Stimulated activated CD4-positive, alpha-beta T cell treated with anti-CD3 and anti-CD28 coated beads, Interleukin-2, amount 100 ng/mL, for 4 hours (primary cell): ENCODE measurements around the gene SCG5.

Experiments used
- DNase-seq: peaks from one replicate; pipeline ENCODE4 v3.0.0-alpha.2; 2020; ENCODE audit warnings: low read depth

The SCG5 gene

DNA sequence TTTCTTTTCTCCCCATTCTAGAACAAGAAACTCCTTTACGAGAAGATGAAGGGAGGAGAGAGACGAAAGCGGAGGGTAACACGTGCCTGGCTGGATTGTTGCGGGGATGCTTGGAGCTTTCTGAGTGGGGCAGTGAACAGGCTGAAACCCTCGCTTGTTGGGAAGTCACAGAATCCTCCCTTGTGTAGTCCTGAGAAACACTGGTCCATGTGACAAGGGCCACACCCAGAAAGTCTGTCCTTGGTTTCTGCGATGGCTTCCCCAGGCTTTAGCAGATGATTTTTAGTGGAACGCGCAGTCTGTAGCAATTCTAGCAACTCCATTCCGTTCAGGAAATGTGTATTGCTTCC, 50.2 kb downstream of the SCG5 start:
- DNase-seq, result no peak

DNA sequence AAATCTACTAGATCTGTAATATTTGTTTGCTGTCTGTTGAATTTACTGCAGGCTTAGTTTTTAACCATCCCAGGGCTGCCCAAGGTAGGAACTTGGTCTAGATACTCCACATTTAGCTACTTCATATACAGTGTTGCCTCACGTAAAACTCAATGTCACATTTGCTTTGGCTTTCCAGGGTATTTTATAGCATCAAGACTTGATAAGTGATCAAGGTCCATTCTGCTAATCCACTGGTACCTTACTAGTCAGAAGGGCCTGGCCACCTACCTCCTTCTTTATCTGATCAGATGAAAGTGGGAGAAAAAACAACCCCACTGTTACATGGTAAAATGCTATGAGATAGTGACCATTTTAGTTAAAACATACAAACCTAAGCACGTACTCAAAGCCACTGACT, 50.8 kb downstream of the SCG5 start:
- no peak for DNase-seq

GRCh38 chr15:32694222-32694983, 52.9 kb downstream of the SCG5 start:
- no peak for DNase-seq

GRCh38 chr15:32698773-32699390, 57.4 kb downstream of the SCG5 start:
- DNase-seq, result no peak

- no peak for DNase-seq
Measured at GRCh38 chr15:32700501-32701150, 59.1 kb downstream of the SCG5 start.

DNA sequence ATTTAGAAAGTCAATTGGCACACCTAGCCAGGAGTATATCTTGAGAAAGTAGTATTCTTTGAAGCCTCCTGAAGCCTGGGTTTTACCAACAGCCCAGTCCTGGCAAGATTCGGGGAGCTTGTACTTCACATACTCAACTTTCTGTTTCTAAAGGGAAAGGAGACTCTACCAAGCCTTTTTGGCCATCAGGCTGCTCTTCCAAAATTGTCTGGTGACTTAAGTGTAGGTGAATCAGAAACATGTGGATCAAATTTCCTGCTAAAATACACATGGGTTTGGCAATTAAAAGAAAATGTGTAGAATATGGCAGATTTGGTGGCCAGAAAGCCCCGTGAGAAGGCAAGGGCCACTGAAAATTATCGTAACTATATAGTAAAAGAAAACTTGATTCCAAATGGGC, 60.4 kb downstream of the SCG5 start:
- DNase-seq, result no peak

- no peak for DNase-seq
Measured at GRCh38 chr15:32704395-32704981, 63.0 kb downstream of the SCG5 start.

- no peak for DNase-seq
Measured at GRCh38 chr15:32705446-32705845, 63.9 kb downstream of the SCG5 start.

DNA sequence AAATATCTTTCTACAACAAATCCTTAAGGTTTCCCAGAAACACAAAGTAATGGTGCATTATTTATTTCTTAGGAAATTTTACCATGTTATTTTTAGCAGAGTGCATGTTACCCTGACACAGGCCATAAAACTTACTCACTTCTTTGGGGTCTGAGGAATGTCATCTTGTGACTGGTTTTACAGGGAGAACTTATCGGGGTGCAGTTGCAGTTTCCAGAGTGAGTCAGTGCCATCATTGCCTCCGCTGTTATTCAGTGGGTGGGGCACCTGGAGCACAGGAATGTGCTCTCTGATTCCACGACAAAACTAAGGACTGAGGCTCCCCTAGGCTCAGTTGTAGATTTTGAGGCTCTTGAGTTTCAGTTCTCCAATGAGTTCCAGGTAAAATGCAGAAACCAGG, 65.2 kb downstream of the SCG5 start:
- no peak for DNase-seq

DNA sequence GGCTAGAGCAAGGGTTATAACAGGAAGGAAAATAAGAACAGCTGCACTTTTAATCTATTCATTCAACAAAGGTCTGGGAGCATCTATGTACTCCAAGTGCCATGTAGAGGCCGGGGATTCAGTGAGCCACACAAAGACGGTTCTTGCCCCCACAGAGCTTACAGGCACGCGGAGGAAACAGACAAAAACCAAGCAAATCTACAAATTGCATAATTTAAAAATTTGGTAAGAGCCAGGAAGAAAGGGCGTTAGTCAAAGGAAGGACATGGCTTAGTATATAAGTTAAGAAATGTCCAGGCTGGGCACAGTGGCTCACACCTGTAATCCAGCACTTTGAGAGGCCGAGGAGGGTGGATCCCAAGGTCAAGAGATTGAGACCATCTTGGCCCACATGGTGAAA, 65.9 kb downstream of the SCG5 start:
- DNase-seq, result no peak

DNA sequence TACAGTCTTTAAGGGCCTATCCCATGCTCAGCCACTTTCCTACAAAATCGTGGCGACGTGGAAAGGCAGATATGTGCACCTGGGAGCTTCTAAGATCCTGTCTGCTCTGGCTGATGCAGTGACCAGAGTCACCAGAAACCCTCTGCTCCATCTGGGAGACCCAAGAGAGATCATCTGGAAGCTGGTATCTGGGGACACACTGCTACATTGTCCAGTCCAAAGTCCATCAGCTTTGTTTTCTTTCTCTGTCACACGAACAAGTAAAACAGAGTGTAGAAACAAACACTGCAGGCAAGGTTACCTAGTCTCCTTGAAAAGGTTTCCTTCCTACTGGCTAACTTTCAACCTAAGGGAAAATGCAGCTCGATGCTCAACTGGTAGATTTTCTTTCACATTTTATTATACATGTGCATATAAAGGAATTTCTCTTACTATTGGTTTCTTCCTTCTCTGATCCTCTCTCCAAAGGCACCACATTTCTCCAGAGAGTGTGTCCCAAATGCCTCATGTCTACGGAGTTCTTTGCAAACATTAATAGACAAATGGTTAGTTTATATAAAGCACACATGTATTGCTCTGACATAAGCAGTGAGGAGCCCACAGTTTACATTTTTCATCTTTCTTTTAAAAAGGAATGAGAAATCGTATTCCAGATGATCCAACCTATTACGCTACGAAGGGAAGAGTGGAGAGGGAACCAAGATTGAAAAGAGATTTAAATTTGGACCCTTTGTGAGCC, 68.0 kb downstream of the SCG5 start:
- no peak for DNase-seq

DNA sequence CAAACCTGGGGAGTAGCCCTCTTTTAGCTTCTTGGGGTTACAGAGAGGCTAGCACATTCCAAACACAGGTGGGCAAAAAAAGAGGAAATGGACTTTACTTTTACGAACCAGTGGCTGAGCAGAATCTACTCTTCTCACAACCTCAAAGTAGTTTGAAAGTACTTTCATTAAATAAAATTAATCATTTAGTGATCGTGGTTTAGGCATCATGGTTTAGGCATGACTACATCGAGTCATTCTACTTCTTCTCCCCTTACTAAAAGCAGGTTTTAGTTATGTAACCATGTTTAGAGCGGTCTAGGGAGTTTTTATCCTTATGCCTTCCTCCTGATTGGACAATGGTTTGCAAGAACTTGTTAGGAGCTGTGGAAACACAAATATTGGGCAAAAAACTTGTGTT, 73.8 kb downstream of the SCG5 start:
- no peak for DNase-seq

DNA sequence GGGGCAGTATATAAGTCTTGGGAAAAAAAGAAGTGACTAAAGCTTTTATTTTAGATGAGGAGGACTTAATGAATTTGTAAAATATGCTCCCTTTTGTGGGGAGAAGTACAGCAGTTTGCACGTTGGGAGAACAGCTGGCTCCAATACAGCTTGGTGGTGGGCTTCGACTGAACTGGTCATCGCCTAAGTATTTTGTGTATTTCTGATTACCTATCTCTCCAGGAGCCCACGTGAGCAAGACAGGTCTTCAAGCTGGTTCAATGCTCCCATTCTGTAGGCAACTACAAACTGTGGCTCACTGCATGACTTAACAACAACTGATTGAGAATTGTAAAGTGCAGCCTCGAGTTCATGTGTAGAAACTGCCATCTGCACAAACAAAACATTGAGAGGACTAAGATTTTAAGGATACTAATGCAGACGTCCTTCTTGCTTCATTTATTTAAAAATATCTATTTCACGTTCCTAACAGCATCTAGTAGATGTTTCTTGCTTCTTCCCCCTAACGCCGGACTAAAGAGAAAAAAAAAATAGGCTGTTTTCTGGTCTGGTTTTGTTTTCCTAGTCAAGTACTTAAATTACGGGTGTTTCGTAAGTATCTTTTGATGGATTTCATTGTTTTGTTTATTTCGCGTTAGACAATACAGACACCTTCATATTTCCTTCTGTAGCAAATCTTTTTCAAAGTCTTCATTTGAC, 74.9 kb downstream of the SCG5 start:
- DNase-seq, result no peak

DNA sequence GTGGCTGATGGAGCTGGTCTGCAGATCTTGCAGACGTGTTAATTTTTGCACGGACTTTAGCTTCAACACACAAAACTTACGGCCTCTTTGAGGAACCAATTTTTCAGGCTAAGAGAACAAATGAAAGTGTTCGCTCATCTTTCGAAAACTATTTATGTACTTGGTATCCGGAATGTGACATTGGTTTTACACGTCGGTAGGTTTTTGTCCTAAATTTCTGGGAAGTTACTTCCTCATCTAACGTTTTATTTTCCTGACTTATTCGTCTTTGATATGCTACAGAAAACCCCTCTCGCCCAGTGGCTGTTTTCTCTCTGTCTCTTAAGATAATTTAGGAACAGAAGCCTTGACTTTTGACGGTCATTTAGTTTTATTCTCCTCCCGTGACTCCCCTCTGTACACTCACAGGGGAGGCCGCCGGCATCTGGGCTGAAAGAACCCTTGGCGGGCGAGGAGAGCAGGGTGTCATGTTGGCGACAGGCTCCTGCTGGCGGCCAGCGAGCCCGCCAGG, 75.5 kb downstream of the SCG5 start:
- no peak for DNase-seq

DNA sequence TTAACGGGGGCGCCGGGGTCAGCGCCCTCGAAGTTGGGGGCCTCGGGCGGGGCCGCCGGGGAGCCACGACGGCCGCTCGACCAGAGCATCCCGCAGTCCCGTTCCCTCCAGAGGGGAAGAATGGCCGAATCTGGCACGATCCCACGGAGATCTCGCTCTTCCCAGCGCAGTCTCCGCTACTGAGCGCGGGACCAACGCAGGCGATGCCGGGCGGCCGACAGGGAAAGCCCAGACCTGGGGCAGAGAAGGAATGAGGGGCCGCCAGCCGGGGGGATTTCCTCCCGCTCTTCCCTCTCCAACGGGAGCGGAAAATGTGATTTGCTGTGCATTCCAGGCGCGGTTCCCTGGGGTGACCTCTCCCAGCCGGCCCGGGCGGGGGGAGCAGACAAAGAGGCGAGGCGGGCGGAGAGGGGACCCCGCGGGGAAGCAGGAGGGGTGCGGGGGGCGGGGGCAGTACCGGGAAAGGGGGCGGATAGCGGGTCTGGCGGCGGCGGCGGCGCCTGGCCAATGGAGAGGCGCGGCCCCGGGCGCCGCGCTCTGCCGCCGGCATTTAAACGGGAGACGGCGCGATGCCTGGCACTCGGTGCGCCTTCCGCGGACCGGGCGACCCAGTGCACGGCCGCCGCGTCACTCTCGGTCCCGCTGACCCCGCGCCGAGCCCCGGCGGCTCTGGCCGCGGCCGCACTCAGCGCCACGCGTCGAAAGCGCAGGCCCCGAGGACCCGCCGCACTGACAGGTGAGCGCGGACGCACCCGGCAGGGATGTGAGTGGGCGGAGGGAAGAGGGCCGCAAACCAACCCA, 76.1 kb downstream of the SCG5 start, which contains the start of gene GREM1:
Gene GREM1, plus strand, starts transcription at position 579 of the 801 bp plus-strand sequence. CDS start 12,687 bp downstream, outside the sequence.
- DNase-seq, result no peak

- DNase-seq, result no peak
Measured at GRCh38 chr15:32718227-32718820, 76.8 kb downstream of the SCG5 start.

DNA sequence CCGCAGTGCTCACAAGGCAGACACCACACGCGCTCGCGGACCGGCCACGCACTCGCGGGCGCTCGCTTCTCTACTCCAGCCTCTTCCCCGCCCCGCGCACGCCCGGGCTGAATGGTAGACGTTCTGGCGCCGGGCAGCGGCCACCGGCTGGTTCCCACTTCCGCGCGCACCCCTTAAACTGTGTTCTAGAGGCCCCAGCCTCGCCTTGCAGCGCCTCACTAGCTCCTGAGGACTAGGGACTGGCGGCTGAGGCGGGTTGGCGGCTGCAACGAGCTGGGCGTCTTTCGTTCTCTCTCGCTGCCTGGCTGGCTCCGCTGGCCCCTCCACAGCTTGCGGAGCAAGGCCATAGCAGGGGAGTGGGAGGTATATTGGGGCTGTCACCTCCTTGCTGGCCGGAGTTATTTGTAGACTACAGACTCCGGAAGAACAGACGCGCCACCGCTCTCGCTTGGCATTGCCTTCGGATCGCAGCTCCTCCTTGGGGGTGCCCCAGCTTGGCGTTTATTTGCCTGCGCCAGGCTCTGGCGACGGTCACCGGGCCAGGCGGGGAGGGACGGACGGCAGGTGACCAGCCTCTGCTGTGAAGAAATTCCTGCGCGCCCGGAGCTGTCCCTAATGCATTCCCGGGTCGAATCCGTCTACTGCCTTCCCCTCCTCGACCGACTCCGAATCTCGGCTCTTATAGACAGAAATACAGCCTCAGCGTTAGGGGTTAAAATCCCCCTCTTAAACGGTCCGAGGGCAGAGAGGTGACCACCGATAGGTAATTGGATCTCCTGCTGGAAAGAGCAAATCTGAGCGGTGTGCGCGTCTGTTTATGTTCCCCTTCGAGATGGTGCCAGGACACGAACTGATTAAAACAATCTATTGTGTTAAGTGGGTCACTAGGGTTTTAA, 77.6 kb downstream of the SCG5 start:
- no peak for DNase-seq

DNA sequence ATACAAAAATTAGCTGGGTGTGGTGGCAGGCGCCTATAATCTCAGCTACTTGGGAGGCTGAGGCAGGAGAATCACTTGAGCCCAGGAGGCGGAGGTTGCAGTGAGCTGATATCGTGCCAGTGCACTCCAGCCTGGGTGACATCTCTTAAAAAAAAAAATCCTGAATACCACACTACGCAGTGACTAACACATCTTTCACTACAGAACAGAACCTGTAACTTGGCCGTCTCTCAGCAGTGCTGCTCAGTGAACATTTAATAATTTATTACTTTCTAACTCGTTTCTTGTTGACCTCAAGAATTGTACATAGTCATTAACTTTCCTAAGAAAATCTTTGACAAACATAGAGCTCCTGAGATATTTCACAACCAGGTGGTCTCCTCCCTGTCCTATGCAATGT, 80.1 kb downstream of the SCG5 start:
- no peak for DNase-seq

DNA sequence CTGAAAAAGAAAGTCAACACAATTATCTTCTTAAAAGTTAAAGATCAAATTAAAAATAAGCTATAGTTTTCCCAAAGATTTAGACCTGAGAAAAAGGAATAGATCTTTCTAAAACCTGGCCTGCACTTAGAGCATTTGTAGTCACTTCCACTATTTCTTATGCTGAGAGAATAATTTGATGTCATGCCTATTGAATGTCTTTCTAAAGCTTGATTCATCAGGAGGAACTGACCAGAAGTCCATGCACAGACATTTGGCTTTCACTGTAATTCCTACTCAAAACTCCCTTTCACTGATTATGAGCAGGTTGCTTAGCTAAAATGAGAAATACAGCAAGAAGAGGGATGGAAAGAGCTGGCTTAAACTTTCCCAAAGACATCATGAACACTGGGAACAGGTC, 80.6 kb downstream of the SCG5 start:
- DNase-seq, result no peak
